ENCODE data around the gene DVL3.

Gene DVL3

GRCh38 chr3:184175506-184175905 is 20.3 kb downstream of the DVL3 start:
- Histone ChIP-seq H4K20me1 (ENCODE audit: control insufficient read depth, insufficient read depth, low read depth, low read length) (no peaks in the 10 kb centered on the region), H3K9me3 (ENCODE audit: control insufficient read depth, insufficient read depth, low read length) (no peaks in the 10 kb centered on the region), H3K4me3 (ENCODE audit: low read length) (peak overlapping the region; percentile 96), H3K4me1 (ENCODE audit: control insufficient read depth, low read length) (peaks cover 26% of the 10 kb centered on the region), H3K9me2 (replicated peaks; ENCODE audit: control insufficient read depth, low read length) (no peaks in the 10 kb centered on the region), H3K4me2 (ENCODE audit: low read length) (peak overlapping the region; percentile 85), H3K79me2 (ENCODE audit: control insufficient read depth, low read length) (peaks cover 28% of the 10 kb centered on the region), H3K27me3 (ENCODE audit: control insufficient read depth, low read length) (no peaks in the 10 kb centered on the region), H3K36me3 (ENCODE audit: control insufficient read depth, low read length) (peaks cover 56% of the 10 kb centered on the region), H3F3A (ENCODE audit: control insufficient read depth, insufficient read depth) (peaks cover 10% of the 10 kb centered on the region), H3K27ac (ENCODE audit: low read depth, low read length) (no peak overlapping the region)
- TF ChIP-seq CTCF (IDR thresholded peaks at IDR 0.05; ENCODE audit: low read depth, low read length, poor library complexity, severe bottlenecking) (no peak), EZH2phosphoT487 (IDR thresholded peaks at IDR 0.05; ENCODE audit: borderline replicate concordance, low read length) (no peak)

DNA sequence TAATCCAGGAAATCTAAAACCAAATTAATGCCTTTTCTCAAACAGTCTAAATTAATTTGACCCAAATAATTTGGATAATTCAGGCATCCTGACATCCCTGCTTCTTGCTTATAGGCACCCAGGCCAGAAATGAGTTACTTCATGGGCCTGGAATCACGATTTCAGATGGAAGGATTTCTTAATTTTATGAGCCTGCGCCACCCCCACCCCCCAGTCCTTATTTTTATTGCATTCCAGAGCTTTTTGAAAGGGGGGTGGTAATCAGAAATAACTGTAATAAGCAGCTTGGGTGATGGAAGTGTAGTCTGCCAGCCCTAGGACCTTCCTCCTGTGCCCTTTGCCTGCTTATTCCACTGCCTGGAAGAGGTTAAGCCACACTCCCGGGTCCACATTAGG is 20.8 kb downstream of the DVL3 start:
- peaks cover 28% of the 10 kb centered on the region for H3K79me2 ChIP-seq (ENCODE audit: control insufficient read depth, low read length)
- H3K4me1 ChIP-seq (ENCODE audit: control insufficient read depth, low read length) = peaks cover 26% of the 10 kb centered on the region
- H3K36me3 ChIP-seq (ENCODE audit: control insufficient read depth, low read length) = peaks cover 57% of the 10 kb centered on the region
- peak overlapping the region; percentile 96 for H3K4me3 ChIP-seq (ENCODE audit: low read length)
- peaks cover 10% of the 10 kb centered on the region for H3F3A ChIP-seq (ENCODE audit: control insufficient read depth, insufficient read depth)
- H3K9me3 ChIP-seq (ENCODE audit: control insufficient read depth, insufficient read depth, low read length) = no peaks in the 10 kb centered on the region
- no peaks in the 10 kb centered on the region for H4K20me1 ChIP-seq (ENCODE audit: control insufficient read depth, insufficient read depth, low read depth, low read length)
- H3K27me3 ChIP-seq (ENCODE audit: control insufficient read depth, low read length) = no peaks in the 10 kb centered on the region
- TF ChIP-seq CTCF (IDR thresholded peaks at IDR 0.05; ENCODE audit: low read depth, low read length, poor library complexity, severe bottlenecking) (no peak), EZH2phosphoT487 (IDR thresholded peaks at IDR 0.05; ENCODE audit: borderline replicate concordance, low read length) (no peak)
- no peaks in the 10 kb centered on the region for H3K9me2 ChIP-seq (replicated peaks; ENCODE audit: control insufficient read depth, low read length)
- H3K4me2 ChIP-seq (ENCODE audit: low read length) = peak overlapping the region; percentile 85
- H3K27ac ChIP-seq (ENCODE audit: low read depth, low read length) = no peak overlapping the region

GRCh38 chr3:184176377-184177330 is 21.5 kb downstream of the DVL3 start:
- Histone ChIP-seq H4K20me1 (ENCODE audit: control insufficient read depth, insufficient read depth, low read depth, low read length) (no peaks in the 10 kb centered on the region), H3K9me2 (replicated peaks; ENCODE audit: control insufficient read depth, low read length) (no peaks in the 10 kb centered on the region), H3K4me1 (ENCODE audit: control insufficient read depth, low read length) (peaks cover 26% of the 10 kb centered on the region), H3K9me3 (ENCODE audit: control insufficient read depth, insufficient read depth, low read length) (no peaks in the 10 kb centered on the region), H3K36me3 (ENCODE audit: control insufficient read depth, low read length) (peaks cover 58% of the 10 kb centered on the region), H3K27me3 (ENCODE audit: control insufficient read depth, low read length) (no peaks in the 10 kb centered on the region), H3K27ac (ENCODE audit: low read depth, low read length) (no peak overlapping the region), H3K79me2 (ENCODE audit: control insufficient read depth, low read length) (peaks cover 28% of the 10 kb centered on the region), H3F3A (ENCODE audit: control insufficient read depth, insufficient read depth) (peaks cover 10% of the 10 kb centered on the region), H3K4me3 (ENCODE audit: low read length) (peak overlapping the region; percentile 96), H3K4me2 (ENCODE audit: low read length) (peak overlapping the region; percentile 85)
- TF ChIP-seq EZH2phosphoT487 (IDR thresholded peaks at IDR 0.05; ENCODE audit: borderline replicate concordance, low read length) = no peak
- TF ChIP-seq CTCF (IDR thresholded peaks at IDR 0.05; ENCODE audit: low read depth, low read length, poor library complexity, severe bottlenecking) = no peak
